Astrocyte (in vitro differentiated cells and primary cell): Measurements from ENCODE around the gene EXOC3L2.

ENCODE experiments used
- EZH2 ChIP-seq: IDR thresholded peaks from 2 replicates; pipeline ENCODE4 v1.6.1; 2012; ENCODE audit warnings: mild to moderate bottlenecking, low read length, inconsistent platforms; ENCODE audit not compliant: insufficient read depth
- TF ChIP-seq, protein P1 (sequence below): IDR thresholded peaks from 2 replicates; pipeline ENCODE4 v1.5.1; 2011; ENCODE audit warnings: low read depth, mild to moderate bottlenecking, inconsistent platforms, low read length, moderate library complexity; ENCODE audit not compliant: insufficient read depth

DNA sequence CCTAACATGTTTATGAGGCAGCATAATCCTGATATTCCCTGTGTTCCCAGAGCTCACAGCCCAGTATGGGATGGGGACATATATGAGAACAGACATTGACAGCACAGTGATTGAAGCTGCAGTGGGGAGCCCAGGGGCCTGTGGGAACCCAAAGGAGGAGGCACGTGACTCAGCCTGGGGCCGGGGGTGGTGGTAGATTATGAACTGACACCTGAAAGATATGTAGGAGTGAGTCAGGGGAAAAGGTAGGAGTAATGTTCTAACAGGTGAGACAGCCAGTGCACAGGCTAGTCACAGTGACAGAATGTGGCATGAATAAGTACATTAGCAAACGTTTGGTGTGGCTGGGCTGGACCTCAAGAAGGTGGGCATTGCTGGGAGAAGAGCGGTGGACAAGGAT, 48.5 kb upstream of the EXOC3L2 start:
- TF ChIP-seq, protein P1, sequence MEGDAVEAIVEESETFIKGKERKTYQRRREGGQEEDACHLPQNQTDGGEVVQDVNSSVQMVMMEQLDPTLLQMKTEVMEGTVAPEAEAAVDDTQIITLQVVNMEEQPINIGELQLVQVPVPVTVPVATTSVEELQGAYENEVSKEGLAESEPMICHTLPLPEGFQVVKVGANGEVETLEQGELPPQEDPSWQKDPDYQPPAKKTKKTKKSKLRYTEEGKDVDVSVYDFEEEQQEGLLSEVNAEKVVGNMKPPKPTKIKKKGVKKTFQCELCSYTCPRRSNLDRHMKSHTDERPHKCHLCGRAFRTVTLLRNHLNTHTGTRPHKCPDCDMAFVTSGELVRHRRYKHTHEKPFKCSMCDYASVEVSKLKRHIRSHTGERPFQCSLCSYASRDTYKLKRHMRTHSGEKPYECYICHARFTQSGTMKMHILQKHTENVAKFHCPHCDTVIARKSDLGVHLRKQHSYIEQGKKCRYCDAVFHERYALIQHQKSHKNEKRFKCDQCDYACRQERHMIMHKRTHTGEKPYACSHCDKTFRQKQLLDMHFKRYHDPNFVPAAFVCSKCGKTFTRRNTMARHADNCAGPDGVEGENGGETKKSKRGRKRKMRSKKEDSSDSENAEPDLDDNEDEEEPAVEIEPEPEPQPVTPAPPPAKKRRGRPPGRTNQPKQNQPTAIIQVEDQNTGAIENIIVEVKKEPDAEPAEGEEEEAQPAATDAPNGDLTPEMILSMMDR, result no peak
- TF ChIP-seq EZH2, result no peak
